Measurements from ENCODE around the gene CNTD1. TPM values are rescaled to one million over a fixed set of nuclear protein-coding genes. Genes with fewer than 3 reads are reported as not detected.
A peak's percentile ranks its signal among the peaks of the same experiment; 100 is the strongest.

Gene CNTD1
- total RNA-seq, 3 donors from 2014 or later (not counting 1 experiment from before 2014, with no cell fraction given): not detected

- ATAC-seq (peak in 1 of 3 donors; percentile 12), DNase-seq (no peak)
- no peak overlapping the region for H3K4me3 Mint-ChIP-seq
- H3K27me3 Mint-ChIP-seq (ENCODE audit: low read depth in 2 of 2): peaks cover 27 to 39% of the 10 kb centered on the region in 2 donors
- peaks cover 29% of the 10 kb centered on the region for H3K27me3 ChIP-seq (ENCODE audit: control insufficient read depth, insufficient read depth, low read length)
- H3K4me3 ChIP-seq (ENCODE audit: low read length): no peak overlapping the region
- no peak overlapping the region for H3K27ac ChIP-seq (ENCODE audit: low read length)
- H3K9me3 ChIP-seq (ENCODE audit: control insufficient read depth, insufficient read depth, low read length): no peaks in the 10 kb centered on the region
- H3K4me1 Mint-ChIP-seq: peaks cover 0 to 18% of the 10 kb centered on the region in 2 donors
- no peak overlapping the region for H3K27ac Mint-ChIP-seq
- intact Hi-C loops (cut with micrococcal nuclease): no loop called here
- H3K9me3 Mint-ChIP-seq: no peaks in the 10 kb centered on the region
- TF ChIP-seq CTCF (IDR thresholded peaks at IDR 0.05): no peak
- no peaks in the 10 kb centered on the region for H3K36me3 Mint-ChIP-seq
- peaks cover 23% of the 10 kb centered on the region for H3K36me3 ChIP-seq (ENCODE audit: control insufficient read depth, insufficient read depth, low read length)
- H3K4me1 ChIP-seq (ENCODE audit: control insufficient read depth, insufficient read depth, low read length): peaks cover 8% of the 10 kb centered on the region
- 10% methylated on average over 39 of the region's 39 CpGs for whole genome bisulfite sequencing (ENCODE audit: insufficient coverage)
Observed at GRCh38 chr17:42780851-42781638, 17.6 kb upstream of the CNTD1 start.

GRCh38 chr17:42781639-42782165, 17.0 kb upstream of the CNTD1 start:
- H3K9me3 ChIP-seq (ENCODE audit: control insufficient read depth, insufficient read depth, low read length): no peaks in the 10 kb centered on the region
- Mint-ChIP-seq H3K27me3 (ENCODE audit: low read depth in 2 of 2) (peaks cover 32 to 41% of the 10 kb centered on the region in 2 donors), H3K9me3 (no peaks in the 10 kb centered on the region), H3K36me3 (no peaks in the 10 kb centered on the region), H3K27ac (no peak overlapping the region), H3K4me1 (peaks cover 0 to 18% of the 10 kb centered on the region in 2 donors), H3K4me3 (no peak overlapping the region)
- peaks cover 33% of the 10 kb centered on the region for H3K27me3 ChIP-seq (ENCODE audit: control insufficient read depth, insufficient read depth, low read length)
- peaks cover 22% of the 10 kb centered on the region for H3K36me3 ChIP-seq (ENCODE audit: control insufficient read depth, insufficient read depth, low read length)
- no peak for ATAC-seq
- no peak for TF ChIP-seq CTCF (IDR thresholded peaks at IDR 0.05)
- H3K4me3 ChIP-seq (ENCODE audit: low read length): no peak overlapping the region
- H3K27ac ChIP-seq (ENCODE audit: low read length): no peak overlapping the region
- intact Hi-C loops (cut with micrococcal nuclease): no loop called here
- no peak for DNase-seq
- peaks cover 8% of the 10 kb centered on the region for H3K4me1 ChIP-seq (ENCODE audit: control insufficient read depth, insufficient read depth, low read length)
- WGBS (ENCODE audit: insufficient coverage): 39% methylated on average over 10 of the region's 10 CpGs

- Mint-ChIP-seq H3K36me3 (no peaks in the 10 kb centered on the region), H3K27me3 (ENCODE audit: low read depth in 2 of 2) (peaks cover 39 to 46% of the 10 kb centered on the region in 2 donors), H3K4me1 (peaks cover 0 to 18% of the 10 kb centered on the region in 2 donors), H3K9me3 (no peaks in the 10 kb centered on the region), H3K4me3 (no peak overlapping the region), H3K27ac (no peak overlapping the region)
- no peak overlapping the region for H3K27ac ChIP-seq (ENCODE audit: low read length)
- no peak for TF ChIP-seq CTCF (IDR thresholded peaks at IDR 0.05)
- ATAC-seq (no peak), DNase-seq (no peak)
- no peak overlapping the region for H3K4me3 ChIP-seq (ENCODE audit: low read length)
- peaks cover 20% of the 10 kb centered on the region for H3K36me3 ChIP-seq (ENCODE audit: control insufficient read depth, insufficient read depth, low read length)
- no peaks in the 10 kb centered on the region for H3K9me3 ChIP-seq (ENCODE audit: control insufficient read depth, insufficient read depth, low read length)
- intact Hi-C loops (cut with micrococcal nuclease): no loop called here
- H3K27me3 ChIP-seq (ENCODE audit: control insufficient read depth, insufficient read depth, low read length): peaks cover 34% of the 10 kb centered on the region
- 21% methylated on average over 24 of the region's 29 CpGs for WGBS (ENCODE audit: insufficient coverage)
- H3K4me1 ChIP-seq (ENCODE audit: control insufficient read depth, insufficient read depth, low read length): peaks cover 8% of the 10 kb centered on the region
Observed at GRCh38 chr17:42782166-42783061, 16.2 kb upstream of the CNTD1 start.
